ENCODE data around the gene LHX4. TPM values are rescaled to one million over a fixed set of nuclear protein-coding genes. Genes with fewer than 3 reads are reported as not detected.

LHX4 gene
- total and polyA plus RNA-seq, 2 donors from 2014 or later, result 0.37 TPM; not detected in 1

DNA sequence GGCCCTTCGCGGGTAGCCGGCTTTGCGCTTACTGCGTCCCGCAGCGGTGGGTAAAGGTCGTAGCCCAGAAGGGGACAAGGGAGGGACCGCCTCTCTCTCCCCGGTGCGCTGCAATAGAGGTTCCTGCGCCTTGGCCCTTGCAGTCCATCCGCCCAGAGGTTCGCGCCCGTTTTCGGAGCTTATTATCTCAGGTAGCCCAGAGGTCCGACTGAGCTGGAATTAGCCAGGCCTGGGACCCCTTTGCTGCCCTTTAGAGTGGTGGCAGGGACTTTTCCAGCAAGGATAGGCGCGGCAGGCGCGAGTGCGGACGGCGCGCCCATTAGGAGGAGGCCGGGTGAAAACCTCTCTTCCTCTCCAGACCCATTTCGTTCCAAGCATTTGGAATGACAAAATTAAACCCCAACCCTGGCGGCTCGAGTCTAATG lies 5.0 kb downstream of the LHX4 start:
- Histone ChIP-seq H3K9ac (ENCODE audit: low read length in 3 of 3) (no peak overlapping the region), H3K27ac (ENCODE audit: low read depth in 2 of 2, low read length in 2 of 2) (no peak overlapping the region), H3K4me1 (ENCODE audit: control insufficient read depth in 2 of 3, insufficient read depth in 2 of 3, low read depth in 1 of 3, low read length in 3 of 3) (peaks cover 0 to 28% (median 13%) of the 10 kb centered on the region in 3 donors), H3K27me3 (ENCODE audit: control insufficient read depth, insufficient read depth, low read length) (peaks cover 70% of the 10 kb centered on the region), H3K4me3 (ENCODE audit: low read length in 3 of 3) (no peak overlapping the region), H3K36me3 (ENCODE audit: control insufficient read depth in 2 of 3, insufficient read depth in 3 of 3, low read length in 3 of 3) (no peaks in the 10 kb centered on the region), H3K9me3 (ENCODE audit: control insufficient read depth in 2 of 3, insufficient read depth in 1 of 3, low read length in 3 of 3) (no peaks in the 10 kb centered on the region)
- intact Hi-C loops (cut with DNase I), result no loop called here
- no peak for TF ChIP-seq CTCF (IDR thresholded peaks at IDR 0.05; ENCODE audit: borderline replicate concordance, extremely low read depth, insufficient read depth)
- DNase-seq (peak in 2 of 5 donors; percentile 16 to 39), FAIRE-seq (no peak)

- DNase-seq (no peak), FAIRE-seq (no peak)
- no peak for TF ChIP-seq CTCF (IDR thresholded peaks at IDR 0.05; ENCODE audit: borderline replicate concordance, extremely low read depth, insufficient read depth)
- Histone ChIP-seq H3K27ac (ENCODE audit: low read depth in 2 of 2, low read length in 2 of 2) (no peak overlapping the region), H3K36me3 (ENCODE audit: control insufficient read depth in 2 of 3, insufficient read depth in 3 of 3, low read length in 3 of 3) (no peaks in the 10 kb centered on the region), H3K9me3 (ENCODE audit: control insufficient read depth in 2 of 3, insufficient read depth in 1 of 3, low read length in 3 of 3) (no peaks in the 10 kb centered on the region), H3K9ac (ENCODE audit: low read length in 3 of 3) (no peak overlapping the region), H3K27me3 (ENCODE audit: control insufficient read depth, insufficient read depth, low read length) (peaks cover 68% of the 10 kb centered on the region), H3K4me3 (ENCODE audit: low read length in 3 of 3) (no peak overlapping the region), H3K4me1 (ENCODE audit: control insufficient read depth in 2 of 3, insufficient read depth in 2 of 3, low read depth in 1 of 3, low read length in 3 of 3) (peaks cover 0 to 25% (median 13%) of the 10 kb centered on the region in 3 donors)
- intact Hi-C loops (cut with DNase I), result no loop called here
Observed at GRCh38 chr1:180235502-180236239, 5.6 kb downstream of the LHX4 start.

DNA sequence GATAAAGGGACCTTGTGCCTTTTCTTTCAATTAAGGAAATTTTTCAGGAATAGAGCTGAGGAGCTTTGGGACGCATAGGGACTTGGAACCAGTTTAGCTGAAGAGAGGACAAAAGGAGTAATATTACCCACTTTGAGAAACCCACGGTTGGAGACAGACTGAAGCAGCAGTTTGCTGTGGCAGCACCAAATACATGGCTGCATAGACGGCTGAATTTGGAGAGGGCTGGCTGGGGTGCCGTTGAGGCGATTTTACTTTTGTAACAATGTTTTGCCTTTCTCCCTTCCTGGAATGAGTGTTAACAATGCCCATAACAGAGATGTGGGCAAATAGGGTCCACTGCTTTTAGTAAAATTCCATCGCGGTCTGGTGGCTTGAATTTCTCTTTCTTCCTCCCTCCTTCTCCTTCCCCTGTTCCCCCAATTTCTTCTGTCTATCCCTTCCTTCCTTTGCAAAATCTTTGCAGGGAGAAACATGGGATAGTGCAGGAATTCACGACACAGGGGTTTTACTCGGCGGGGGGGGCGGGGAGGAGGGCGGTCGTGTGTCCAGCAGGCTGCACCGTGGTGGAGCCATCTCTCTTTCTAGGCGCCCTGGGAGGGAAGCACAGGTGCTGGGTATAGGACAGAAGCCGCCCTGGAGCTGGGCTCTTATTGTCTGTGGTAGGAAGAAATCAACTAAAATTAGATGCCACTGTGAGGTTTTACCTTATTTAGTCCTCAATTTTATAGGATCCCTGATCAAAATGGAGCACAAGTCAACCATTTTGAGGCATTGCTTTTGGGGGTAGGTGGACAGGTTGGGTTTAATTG lies 6.8 kb downstream of the LHX4 start:
- FAIRE-seq (no peak), DNase-seq (peak in 1 of 5 donors; percentile 14)
- H3K9me3 ChIP-seq (ENCODE audit: control insufficient read depth in 2 of 3, insufficient read depth in 1 of 3, low read length in 3 of 3), result no peaks in the 10 kb centered on the region
- TF ChIP-seq CTCF (IDR thresholded peaks at IDR 0.05; ENCODE audit: borderline replicate concordance, extremely low read depth, insufficient read depth), result no peak
- H3K4me1 ChIP-seq (ENCODE audit: control insufficient read depth in 2 of 3, insufficient read depth in 2 of 3, low read depth in 1 of 3, low read length in 3 of 3), result peaks cover 0 to 19% (median 13%) of the 10 kb centered on the region in 3 donors
- H3K27ac ChIP-seq (ENCODE audit: low read depth in 2 of 2, low read length in 2 of 2), result no peak overlapping the region
- intact Hi-C loops (cut with DNase I), result no loop called here
- H3K4me3 ChIP-seq (ENCODE audit: low read length in 3 of 3), result no peak overlapping the region
- H3K9ac ChIP-seq (ENCODE audit: low read length in 3 of 3), result no peak overlapping the region
- no peaks in the 10 kb centered on the region for H3K36me3 ChIP-seq (ENCODE audit: control insufficient read depth in 2 of 3, insufficient read depth in 3 of 3, low read length in 3 of 3)
- H3K27me3 ChIP-seq (ENCODE audit: control insufficient read depth, insufficient read depth, low read length), result peaks cover 71% of the 10 kb centered on the region
